GM21526 (cell line): ENCODE data around the gene SPATA31D4.

Experiments used
- ATAC-seq: cut with Tn5 transposase; IDR thresholded peaks from one replicate; pipeline ENCODE4 v1.9.1; 2021; ENCODE audit warnings: moderate library complexity; ENCODE audit not compliant: unreplicated experiment, low FRiP score

The SPATA31D4 gene

DNA sequence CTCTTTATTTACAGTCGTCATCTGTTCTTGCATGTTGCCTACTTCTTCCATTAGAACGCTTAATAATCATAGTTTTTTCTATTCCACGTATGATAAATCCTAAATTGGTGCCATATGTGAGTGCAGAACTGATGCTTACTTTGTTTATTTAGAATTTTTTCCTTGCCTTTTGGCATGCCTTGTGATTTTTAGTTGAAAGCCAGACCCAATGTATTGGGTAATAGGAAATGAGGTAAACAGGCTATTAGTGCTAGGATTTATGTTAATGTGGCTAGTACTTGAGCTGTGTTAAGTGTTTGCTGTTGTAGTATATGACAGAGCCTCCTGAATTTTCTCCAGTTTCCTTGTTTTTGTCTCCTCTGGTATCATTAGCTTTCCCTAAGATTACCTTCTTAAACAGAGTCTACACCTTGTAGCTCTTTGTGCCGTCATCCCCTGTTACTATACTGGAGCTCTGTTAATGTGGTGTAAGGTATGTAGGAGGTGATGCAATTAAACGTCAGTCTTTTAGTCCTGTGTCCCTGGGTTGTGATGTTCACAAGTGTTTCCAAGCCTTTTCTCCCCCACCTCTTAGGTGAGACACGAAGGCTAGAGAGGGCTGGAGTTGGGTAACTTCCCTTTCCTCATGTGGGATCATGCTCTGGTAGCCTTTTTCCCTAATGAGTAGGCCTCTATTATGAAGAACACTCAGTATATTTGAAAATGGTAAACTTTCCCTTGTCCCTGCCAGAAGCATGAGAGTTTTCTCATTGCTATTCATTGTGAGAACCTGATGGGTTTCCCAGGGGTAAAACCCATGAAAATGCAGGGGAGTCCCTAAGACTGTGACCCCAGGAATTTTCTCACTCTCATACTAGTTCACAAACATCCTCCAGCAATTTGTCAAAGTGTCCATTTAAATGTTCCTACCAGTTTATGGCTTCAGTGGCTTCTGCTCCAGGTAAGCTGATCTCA, 36.3 kb downstream of the SPATA31D4 start:
- ATAC-seq = no peak

DNA sequence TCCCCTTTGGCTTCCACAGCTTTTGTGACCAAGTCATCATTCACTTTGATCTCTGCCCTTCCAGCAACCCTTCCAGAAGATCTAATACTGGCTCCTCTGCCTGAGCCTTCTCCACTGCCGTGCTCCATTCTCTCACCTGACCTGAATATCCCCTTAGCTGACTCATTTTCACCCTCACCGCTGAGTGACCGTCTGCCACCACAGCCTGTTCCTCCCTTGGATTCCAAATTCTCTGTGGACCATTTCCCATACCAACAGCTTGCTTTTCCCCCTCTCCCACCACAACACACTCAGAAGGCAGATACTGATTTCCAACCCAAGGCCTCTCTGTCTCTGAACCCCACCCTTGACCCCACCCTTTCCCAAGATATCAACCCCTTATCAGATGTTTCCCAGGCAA, 39.8 kb downstream of the SPATA31D4 start:
- no peak for ATAC-seq

DNA sequence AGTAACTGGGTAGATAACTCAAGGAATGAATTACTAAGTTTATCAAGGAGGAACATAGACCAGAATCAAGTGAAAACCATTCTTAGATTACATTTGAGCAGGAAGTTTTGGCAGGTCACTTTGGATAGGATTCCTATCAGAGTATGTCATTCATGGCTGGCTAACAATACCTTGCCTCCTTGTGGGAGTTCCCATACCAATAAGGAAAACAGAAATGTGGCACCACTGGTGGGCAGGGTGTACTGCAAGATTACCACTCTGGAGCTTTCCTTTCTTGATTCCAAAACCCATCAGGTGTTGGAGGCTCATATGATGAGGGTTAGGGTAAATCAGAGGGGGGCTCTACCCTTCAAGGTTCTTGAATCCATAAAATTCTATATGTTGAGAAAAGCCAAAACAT, 41.7 kb downstream of the SPATA31D4 start:
- ATAC-seq = no peak

DNA sequence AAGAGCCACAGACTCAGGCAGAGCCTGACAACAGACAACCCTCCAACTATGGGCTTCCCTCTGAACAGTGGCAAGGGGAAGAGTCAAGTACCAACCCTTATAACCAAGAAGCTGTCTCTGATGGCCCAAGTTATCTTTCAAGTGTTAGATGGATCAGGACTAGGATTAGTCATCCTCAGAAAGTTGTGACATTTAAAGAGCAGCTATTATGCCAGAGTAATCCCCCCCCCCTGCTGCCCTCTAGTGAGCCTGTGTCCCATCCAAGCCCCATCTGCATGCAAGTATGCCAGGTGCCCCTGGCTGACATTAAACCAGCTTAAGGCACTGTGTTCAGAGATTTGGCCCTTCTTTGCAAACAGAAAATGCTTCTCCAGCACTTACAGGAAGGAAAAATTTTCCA, 43.5 kb downstream of the SPATA31D4 start:
- no peak for ATAC-seq

DNA sequence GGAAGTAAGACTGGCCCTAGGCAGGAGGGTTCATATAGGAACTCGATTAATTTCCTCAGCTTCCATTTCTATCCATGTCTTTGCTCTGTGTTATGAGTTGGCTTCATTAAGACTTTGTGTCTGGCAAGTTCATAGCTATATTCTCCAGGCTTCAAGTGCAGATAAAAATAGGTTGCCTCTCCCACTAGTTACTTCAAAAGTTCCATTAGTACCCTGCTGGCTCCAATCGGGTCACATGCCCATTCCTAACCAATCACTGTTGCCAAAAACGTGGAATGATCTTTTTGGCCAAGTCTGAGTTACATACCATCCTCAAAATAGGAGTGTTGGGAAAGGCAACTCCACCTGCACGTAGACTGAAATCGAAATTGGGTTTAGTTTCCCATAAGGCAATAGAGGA, 46.5 kb downstream of the SPATA31D4 start:
- ATAC-seq = no peak

DNA sequence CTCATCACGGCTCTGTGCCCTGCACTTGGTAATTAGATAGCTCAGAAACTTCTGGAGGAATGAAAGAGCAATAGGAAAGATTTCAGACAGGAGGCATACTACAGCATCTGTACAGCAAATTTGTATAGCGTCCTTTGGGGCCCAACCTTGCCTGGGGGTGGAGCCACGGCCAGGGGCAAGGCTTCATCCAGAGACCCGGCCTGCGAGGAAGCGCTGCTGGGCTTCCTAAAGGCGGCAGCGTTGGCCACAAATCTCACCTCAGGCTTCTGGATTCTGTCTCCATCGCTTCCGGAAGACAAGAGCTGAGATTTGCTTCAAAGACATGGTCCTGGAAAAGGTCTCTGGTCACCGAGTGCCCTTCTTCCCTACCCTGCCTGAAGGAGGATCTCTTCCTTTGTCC, 48.1 kb downstream of the SPATA31D4 start:
- ATAC-seq = no peak

DNA sequence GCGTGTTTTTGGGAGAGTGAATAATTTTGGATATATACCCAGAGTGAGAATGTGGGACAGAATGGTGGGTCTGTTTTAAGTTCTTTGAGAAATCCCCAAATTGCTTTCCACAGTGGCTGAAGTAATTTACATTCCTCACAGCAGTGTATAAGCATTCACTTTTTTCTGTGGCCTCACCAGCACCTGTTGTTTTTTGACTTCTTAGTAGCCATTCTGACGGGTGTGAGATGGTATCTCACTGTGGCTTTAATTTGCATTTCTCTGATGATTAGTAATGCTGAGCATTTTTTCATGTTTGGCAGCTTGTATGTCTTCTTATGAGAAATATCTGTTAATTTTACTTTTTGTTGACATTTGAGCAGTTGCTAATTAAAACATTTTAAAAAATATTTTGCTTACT, 51.0 kb downstream of the SPATA31D4 start:
- ATAC-seq = peak; percentile 69

DNA sequence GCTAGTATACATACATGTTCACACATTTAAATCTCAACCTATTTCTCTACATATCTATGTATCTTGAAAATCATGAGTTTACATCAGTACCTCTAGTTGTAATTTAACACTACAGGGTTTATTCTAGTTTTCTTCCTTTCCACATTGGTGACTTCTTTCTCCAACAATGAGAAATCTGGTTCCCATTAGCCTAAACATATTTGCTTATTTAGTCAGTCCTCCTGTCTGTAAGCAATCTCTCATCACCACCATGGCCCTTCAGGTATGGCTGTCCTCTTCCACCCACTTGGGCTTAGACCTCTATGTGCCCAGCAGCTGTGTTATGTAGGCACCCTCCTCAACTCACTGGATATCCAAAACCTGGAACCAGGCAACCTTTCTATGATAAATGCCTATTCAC, 52.3 kb downstream of the SPATA31D4 start:
- no peak for ATAC-seq

DNA sequence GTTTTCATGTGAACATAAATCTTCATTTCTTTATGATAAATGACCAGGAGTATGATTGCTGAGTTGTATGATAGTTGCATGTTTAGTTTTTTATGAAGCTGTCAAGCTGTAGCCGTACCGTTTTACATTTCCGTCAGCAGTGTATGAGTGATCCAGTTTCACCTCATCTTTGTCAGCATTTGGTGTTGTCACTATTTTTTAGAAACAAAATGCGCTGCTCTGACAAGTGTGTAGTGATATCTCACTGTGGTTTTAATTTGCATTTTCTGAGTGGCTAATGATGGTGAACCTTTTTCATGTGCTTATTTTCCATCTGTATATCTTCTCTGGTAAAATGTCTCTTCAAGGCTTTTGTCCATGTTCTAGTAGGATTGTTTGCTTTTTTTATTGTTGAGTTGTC, 53.7 kb downstream of the SPATA31D4 start:
- no peak for ATAC-seq
